GM19463 (cell line): ENCODE measurements around the gene CMTM6.
"Not testable (repeated sequence)": the region's sequence is repeated elsewhere in the genome, so short reads cannot be mapped to it uniquely, and the experiment has no call there.

ENCODE experiments used
- ATAC-seq: cut with Tn5 transposase; IDR thresholded peaks from one replicate; pipeline ENCODE4 v1.9.1; 2021; ENCODE audit warnings: mild to moderate bottlenecking, moderate library complexity; ENCODE audit not compliant: unreplicated experiment

Gene CMTM6

DNA sequence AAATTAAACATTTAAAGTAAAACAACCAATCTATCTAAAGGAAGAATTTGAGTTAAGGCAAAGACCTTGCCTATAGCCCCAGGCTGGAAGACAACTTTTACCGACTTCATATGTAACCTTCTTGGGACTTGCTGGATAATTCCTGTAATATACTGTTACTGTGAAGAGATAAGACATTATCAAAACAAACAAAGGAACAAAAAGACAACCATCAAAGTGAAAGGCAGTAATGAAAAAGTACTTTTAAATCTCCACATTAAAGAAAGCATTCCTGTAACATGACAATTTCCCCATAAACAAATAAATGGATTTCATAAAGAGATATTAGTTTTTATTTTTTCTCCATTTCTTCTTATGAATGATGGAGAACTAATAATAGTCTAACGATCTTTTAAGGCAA lies 2.4 kb downstream of the CMTM6 start:
- ATAC-seq, result no peak

DNA sequence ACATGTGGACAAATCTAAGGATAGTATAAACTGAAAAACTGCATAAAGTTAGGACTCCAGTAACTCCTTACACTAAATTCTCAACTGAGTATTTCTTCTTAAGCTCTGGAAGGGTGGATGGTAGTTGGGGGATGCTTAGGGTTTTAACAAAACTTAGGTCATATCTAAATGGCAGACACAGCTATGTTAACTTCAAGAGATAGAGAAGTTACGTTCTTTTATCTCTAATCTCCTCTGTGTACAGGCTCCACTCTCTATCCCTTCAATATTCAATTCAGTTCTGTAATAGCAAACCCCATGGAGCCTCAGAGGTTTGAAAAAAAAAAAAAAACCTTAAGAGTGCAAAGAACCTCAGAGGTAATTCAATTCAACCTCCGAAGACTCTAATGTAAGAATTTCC lies 3.1 kb downstream of the CMTM6 start:
- ATAC-seq, result no peak

DNA sequence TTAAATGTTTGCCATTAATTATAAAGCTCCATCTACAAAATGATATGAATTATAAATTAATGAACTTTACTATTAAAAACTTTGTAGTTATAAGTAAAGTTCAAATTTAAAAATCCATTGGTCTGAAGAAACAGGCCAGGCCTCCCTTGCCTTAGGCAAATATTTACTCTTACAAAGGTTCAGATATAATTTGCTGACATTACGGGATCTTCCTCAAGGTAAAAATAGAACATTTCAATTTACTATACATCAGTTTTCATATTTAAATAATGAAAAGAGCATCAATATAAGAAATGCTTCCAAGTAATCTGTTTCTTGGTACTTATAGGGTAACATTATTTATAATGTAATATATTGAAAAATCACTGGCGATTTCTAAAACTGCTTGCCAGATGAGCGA lies 3.7 kb downstream of the CMTM6 start:
- ATAC-seq, result no peak

DNA sequence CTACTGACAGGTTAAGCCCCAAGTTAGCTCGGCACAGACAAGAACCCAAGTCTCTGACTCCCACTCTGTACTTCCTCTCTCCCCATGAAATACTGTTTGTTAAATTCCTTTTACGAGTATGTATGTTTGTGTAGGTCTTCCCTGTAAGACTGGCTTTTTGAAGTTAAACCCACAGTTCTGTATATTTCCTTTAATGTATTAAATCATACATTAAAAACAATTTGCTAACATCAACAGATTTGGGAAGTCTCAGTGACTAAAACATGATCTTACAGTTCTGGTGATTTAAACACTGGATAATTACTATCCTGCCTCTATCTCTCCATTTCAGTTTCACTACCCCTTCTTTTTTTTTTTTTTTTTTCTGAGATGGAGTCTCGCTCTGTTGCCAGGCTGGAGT lies 4.4 kb downstream of the CMTM6 start:
- no peak for ATAC-seq

DNA sequence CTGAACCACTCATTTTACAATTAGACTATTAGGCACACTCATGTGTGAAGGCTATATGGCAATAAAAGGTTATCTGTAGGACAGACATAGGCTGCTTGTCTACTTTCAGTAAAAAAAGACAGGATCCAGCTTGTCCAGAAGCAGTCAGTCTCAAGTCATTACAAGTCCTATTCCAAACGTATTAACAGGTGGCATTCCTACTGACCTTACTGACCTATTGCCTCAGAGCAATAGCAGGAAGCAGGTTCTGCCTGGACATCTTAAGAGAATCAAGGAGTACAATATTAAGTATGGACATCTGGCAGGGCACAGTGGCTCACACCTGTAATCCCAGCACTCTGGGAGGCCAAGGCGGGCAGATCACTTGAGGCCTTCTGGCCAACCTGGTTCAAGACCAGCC lies 7.0 kb downstream of the CMTM6 start:
- no peak for ATAC-seq

DNA sequence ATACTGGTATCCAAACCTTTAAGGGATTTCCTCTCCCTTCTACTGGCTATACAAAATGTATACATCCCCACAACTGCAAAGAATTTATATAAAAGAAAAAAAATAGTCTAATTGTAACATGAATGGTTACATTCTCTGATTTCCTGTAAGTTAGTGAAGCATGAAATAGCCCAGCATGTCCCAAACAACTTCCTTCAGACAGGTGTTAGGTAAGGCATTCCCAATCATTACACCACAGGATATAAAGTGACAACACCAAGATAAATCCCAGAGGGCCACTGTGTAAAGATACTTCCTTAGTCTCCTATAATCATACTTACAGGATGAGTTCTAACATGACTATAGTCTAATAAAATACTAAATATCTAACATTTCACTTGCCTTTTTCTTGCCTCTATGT lies 7.6 kb downstream of the CMTM6 start:
- no peak for ATAC-seq

DNA sequence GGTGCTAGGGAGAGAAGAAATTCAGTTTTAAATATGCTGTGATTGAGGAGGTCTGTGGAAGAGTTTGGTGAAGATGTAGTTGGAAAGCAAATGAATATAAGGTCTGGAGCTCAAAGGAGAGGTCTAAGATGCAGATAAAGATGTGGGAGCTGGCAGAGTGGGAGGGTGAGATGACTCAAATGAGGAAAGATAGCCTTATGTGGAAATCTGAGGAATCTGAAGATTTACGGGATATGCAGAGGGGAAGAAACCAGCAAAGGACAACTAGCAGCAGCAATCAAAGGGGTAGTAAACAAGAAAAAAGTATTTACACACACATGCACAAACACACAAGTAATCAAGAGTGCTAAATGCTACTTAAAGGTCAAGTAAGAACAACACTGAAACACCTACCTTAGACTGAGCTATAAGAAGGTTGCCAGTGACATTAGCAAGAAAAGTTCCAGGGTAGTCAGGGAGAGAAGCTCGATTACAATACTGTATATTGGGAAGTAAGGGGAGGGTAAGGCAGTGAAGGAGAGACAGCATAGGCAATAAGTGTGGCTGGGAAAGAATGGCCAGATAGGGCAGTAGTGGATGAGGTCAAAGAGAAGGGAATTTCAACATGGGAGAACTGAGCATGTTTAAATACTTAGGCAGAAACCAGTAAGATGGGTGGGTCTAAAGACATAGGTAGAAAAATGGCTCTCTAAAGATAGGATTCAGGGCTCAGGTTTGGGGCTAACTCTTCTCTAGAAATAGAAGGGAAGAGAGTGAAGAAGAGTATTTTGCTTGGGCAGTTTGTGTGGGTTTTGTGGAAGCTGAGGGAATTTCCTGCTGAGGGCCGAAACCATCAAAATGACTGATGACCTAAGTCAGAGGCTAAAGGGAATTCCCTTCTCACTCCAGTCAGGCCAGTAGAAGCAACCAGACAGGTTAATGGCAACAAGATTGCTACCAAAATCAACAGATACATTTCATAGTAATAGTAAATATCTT lies 8.9 kb downstream of the CMTM6 start:
- ATAC-seq, result peak; percentile 79

DNA sequence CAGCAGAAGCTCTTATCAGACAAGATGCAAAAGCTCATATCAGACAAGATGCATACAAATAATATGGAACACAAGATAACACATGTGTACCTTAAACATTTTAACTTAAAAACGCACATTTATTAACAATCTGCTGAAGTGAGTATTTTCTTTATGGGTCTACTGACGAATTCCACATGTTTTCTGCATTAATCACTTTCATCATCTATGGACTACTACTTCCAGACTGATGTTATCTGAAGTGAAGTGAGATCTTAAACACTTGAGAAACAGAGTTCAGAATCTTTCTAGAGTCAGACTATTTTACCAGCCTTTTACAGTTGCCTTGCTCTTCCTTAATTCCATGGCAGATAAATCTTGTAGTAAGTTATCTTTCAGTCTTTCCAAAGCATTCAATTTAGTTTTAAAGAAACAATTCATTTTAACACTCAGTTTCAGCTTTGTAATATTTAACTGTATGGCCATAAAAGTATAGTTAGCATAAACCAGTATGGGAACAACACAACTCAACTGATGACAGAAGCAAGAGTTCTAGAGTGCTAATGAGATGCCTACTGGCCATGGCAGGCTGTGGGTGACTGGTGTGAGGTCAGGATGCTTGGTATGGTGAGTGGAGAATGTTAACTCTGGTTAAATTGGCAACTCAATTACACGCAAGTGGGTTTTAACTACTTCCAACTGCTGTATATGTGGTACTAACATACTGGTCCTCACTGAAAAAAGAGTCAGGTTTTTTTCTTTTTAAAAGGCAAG lies 9.8 kb downstream of the CMTM6 start:
- ATAC-seq, result no peak

DNA sequence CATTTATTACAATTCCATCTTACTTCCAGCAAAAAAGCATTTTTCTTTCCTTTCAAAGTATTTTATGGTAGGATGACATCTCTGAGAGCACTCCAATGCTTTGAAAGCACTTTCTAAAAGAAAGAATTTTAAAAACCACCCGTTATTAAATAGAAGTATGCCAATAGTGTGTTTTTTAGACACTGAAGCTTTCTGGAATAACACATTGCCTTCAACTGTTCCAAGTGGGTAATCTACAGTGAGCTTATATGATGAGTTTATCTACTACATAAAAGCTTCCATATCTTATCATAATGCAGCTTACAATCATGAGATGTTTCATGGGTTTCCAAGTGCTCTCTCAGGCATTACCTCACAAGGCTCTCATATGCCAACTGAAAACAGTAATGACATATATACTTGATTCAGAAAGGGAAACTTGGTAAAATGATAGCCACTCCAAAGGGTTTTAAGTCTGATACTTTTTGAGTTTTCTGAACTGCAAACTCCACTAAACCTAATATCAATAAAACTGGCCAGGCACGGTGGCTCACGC lies 14.1 kb downstream of the CMTM6 start:
- ATAC-seq, result no peak

DNA sequence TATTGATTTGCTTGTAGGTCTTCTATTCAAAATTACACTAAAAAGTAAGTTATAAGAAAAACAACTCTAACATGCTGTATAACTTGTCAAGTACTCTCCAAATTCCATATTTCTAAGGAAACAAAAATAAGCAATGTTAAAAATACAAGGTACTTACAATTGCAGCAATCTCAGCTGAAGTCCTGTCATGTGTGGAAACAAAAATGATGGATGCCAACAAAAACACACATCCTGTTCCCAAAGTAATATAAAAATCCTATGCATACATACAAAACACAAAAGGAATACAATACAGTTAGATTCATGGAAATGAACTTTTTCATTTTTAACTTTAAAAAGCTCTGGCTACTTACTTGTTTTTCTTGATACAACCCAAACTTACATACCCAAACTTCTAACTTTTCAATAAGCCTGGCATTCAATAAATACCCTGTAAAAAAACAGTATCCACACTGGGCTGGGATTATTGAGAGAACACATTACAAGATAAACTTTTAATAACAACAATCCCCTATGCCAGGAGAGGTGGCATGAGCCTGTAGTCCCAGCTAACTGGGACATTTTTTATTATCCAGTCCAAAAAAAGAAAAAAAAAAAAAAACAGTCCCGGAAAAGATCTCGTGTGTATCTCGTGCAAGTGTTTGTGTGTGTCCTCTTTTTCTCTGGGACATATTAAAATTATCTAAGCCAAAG lies 14.7 kb downstream of the CMTM6 start:
- no peak for ATAC-seq

DNA sequence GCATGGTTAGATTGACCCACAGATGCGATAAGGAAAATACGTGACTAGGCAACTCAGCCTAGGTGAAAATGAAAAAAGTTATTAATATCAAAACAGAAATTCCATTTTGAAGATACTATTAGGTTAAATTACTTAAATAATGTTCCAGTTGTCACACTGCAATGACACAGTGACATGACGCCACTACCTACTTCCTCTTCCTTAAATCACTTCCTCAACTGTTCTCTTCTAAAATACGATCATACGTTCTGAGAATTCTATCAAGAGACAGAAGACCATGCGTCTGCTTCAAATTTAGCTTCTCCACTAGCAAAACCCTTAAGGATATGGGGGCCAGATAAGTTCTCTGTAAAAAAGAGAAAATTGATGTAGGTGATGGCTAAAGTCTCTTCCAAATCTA lies 18.2 kb downstream of the CMTM6 start:
- no peak for ATAC-seq

DNA sequence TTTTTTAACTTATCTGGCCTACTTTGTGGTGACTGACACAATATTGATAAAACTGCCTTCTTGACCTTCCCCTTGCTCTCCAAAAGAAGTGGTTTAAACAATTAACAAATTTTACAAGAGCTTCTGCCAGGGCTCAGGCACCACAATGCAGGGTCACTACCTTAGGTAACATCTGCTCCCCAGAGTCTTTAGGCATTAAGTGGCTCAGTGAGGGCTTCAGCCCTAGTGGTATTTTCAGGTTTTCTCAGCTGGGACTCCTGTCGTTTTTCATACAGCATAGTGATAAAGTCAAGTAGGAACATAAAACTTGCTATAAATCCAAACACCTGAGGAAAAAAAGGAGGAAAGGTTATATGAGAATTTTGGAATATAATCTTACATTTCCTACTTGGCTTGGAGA lies 18.9 kb downstream of the CMTM6 start:
- ATAC-seq, result no peak

DNA sequence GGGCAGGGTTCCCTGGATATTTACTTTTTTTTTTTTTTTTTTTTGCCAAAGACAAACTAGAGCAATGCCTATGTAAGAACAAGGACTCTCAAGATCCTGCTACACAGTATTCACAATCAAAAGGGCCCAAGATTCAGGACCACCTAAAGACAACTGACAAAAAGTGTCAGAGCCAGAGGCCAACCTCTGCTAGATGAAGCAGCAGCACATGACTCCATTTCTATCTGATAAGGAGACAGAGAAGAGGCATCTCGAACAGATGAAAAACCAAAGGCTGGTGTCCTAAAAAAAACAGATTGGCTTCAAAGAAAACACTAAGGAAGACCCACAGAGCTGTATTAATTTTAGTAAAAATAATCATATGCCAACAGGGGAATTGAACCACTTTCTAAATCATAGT lies 20.0 kb downstream of the CMTM6 start:
- ATAC-seq, result no peak

DNA sequence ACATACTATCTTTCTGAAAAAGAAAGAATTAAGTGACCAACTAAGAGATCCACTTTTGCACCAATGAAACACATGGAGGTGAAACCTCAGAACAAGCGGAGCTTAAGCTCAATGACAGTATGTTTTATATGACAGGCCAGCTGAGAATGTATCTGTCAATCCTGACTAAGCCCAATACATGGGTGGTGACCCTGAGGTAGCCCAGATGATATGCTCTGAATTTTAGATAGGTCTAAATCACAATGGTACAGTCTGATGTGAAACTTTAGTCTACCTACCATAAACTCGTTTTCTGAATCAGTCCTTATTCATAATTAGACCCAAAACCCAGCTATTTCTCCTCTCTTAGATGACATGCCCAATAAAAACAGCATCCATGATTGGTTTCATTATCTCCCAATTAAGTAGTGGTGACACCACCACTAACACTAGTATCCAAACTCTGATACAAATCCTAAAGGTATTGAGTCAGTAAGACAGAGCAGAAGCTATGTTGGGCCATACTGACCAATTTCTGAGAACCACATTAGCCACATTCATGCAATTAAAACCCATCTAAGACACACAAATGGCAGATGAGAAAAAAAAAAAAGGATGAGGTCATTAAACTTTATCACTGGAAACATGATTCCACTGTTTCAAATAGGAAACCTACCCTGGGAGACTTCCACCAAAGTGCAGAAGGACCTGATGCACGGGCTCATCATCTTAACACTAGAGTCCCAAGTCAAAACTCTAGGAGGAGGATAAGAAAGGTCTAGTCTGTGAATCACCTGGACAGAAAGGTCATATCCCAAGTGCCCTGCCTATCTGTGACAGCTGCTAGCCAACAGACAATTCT lies 20.6 kb downstream of the CMTM6 start:
- ATAC-seq, result no peak

DNA sequence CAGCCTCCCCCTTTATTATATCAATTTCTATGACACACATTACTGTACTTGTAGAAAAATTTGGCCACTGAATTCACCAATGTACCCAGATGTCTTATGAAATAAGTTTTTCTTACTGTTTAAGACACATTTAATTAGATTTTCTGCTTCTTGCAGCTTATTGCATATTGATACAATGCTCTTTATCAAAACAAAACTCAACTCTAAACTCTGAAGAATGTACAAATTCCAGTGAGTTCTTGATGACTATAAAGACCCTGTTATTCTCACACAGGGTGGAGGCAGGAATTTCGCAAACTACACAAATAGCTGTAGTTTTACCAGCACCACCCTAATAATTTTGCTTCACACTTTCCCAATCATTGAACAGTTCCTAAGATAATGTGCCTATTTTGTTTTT lies 22.0 kb downstream of the CMTM6 start:
- no peak for ATAC-seq

DNA sequence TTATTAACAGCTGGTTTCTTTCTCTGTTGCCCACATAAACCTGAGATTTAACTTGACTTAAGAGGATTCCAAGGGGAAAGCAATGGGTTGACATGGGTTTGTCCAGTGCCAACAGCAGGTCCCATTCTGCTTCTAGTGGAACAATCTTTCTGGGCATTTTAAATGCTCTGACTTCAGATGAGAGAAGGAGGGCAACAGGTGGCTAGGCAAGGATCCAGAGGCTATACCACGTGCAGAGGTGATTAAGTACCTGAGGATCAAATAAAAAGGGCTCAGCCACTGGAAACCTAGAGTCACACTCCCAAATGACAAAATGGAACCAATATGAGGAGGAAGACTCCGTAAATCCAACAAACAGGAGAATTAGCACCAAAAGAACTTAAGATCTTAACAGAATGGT lies 28.5 kb downstream of the CMTM6 start:
- no peak for ATAC-seq

DNA sequence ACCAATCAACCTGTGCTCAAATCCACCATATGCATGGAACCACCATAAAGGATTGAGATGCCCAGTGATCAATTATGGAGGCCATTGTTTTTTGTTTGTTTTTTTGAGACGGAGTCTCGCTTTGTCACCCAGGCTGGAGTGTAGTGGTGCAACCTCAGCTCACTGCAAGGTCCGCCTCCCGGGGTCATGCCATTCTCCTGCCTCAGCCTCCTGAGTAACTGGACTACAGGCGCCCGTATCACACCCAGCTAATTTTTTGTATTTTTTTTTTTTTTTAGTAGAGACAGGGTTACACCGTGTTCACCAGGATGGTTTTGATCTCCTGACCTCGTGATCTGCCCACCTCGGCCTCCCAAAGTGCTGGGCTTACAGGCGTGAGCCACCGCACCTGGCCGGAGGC lies 30.5 kb downstream of the CMTM6 start:
- not testable (repeated sequence) for ATAC-seq

DNA sequence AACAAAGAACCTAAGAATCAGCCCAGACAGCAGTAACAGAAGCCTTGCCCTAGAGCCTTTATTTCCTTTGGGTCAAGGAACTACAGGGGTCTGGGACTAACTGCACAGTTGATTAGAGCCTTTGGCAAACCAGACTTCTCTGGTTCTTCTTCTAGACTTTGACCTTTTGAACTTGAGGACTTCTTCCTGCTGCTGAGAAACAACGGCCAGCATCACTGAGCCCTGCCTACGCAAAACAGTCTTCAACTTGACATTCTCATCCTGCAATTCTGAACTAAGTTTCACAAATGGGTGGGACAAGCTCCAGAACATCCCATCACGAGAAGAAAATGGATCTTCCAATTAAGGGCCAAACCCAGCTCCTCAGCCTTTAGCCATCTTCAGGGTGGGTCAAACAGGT lies 31.4 kb downstream of the CMTM6 start:
- ATAC-seq, result no peak

DNA sequence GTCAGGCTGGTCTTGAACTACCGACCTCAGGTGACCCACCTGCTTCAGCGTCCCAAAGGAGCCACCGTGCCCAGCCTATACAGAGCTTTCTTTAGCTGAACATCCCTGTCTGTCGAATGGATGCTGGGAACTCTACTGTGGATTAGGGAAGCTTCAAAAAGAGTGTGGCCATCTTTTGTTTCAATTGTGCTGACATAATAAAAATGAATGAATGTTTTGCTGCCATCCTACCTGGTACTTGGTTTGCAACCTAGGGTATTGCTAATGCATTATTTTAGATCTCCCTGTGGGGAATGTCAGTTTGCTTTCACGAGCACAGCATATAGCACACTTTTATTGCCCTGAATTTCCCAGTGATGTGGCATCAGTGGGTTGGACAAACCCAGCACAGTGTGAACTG lies 32.3 kb downstream of the CMTM6 start:
- no peak for ATAC-seq

DNA sequence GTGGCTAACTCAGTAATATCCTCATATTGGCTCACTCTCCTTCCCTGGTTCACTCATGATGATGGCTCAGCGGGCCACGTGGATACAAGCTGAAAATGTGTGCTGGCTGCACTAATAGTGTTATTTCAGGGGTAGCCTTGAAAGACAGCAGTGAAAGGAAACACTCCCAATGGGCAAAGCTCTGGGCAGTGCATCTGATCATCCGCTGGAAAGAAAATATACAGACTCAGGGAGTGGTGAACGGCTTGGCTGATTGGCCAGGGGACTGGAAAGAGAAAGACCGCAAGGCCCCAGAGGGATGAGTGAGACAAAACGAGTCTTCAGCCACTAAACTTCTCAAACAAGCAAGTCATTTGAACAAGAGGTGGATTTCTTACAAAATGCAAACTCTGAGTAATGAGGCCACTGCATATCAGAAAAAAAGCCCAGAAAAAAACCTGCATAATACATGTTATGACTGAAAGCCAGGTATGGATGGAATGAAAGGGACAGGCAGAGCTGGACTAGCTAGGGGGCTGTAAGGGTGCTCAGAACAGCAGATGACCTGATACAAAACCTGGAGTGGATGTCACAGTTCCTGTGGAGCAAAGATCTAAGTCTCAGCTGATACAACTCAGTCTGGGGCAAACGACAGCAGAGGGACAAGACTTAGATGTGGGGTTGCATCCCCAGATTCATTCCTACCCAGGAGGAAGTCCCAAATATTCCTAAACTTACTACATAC lies 33.3 kb downstream of the CMTM6 start:
- ATAC-seq, result peak; percentile 38
